BLaER1 treated with 17β-estradiol and CSF1 and Interleukin-3, amounts not matched to agents 10 nM and 100 nM (cell line): Measurements from ENCODE around the gene SETD3.

Experiments
- H3K27ac ChIP-seq, 11 experiments: shearing (Covaris generic); formaldehyde crosslinking; 2 replicates each; pipeline ENCODE4 v1.8.1; 2022
- H3K27me3 ChIP-seq, 11 experiments: shearing (Covaris generic); formaldehyde crosslinking; 2 replicates each; pipeline ENCODE4 v1.8.1; 2022
- H3K36me3 ChIP-seq, 11 experiments: shearing (Covaris generic); formaldehyde crosslinking; 2 replicates each; pipeline ENCODE4 v1.8.1; 2022
- H3K4me1 ChIP-seq, 10 experiments: shearing (Covaris generic); formaldehyde crosslinking; 2 replicates each; pipeline ENCODE4 v1.8.1; 2022
- H3K4me2 ChIP-seq, 11 experiments: shearing (Covaris generic); formaldehyde crosslinking; 2 replicates each; pipeline ENCODE4 v1.8.1; 2022
- H3K4me3 ChIP-seq, 10 experiments: shearing (Covaris generic); formaldehyde crosslinking; 2 replicates each; pipeline ENCODE4 v1.8.1; 2022
- H3K9ac ChIP-seq, 11 experiments: shearing (Covaris generic); formaldehyde crosslinking; 2 replicates each; pipeline ENCODE4 v1.8.1; 2022
- H3K9me3 ChIP-seq, 11 experiments: shearing (Covaris generic); formaldehyde crosslinking; replicated peaks in 1 of 11; 2 replicates each; pipeline ENCODE4 v1.8.1; 2022
- H4K20me1 ChIP-seq, 11 experiments: shearing (Covaris generic); formaldehyde crosslinking; 2 replicates each; pipeline ENCODE4 v1.8.1; 2022
- Cebpa-rat ChIP-seq, 11 experiments: shearing (Covaris generic); IDR thresholded peaks; 2 replicates each; pipeline ENCODE4 v1.8.1; 2022

Gene SETD3

GRCh38 chr14:99445931-99446330, 34.7 kb downstream of the SETD3 start:
- H3K4me2 ChIP-seq: no peak overlapping the region

GRCh38 chr14:99441918-99442317, 38.7 kb downstream of the SETD3 start:
- peaks cover 17 to 93% (median 67%) of the 10 kb centered on the region in 11 experiments; a peak in 21 of 22 replicates for H4K20me1 ChIP-seq

More at GRCh38 chr14:99445931-99446330, 34.7 kb downstream of the SETD3 start:
- no peak overlapping the region for H3K27ac ChIP-seq
- H3K4me3 ChIP-seq: no peak overlapping the region
- peaks cover 24 to 99% (median 79%) of the 10 kb centered on the region in 11 experiments; a peak in 20 of 22 replicates for H4K20me1 ChIP-seq
- no peak for TF ChIP-seq Cebpa-rat (IDR thresholded peaks at IDR 0.05)
- H3K4me1 ChIP-seq: 0 out of 20 replicates have a peak, but pooled peaks cover 0 to 8% (median 0%) of the 10 kb centered on the region in 10 experiments
- no peak overlapping the region for H3K9ac ChIP-seq
- H3K9me3 ChIP-seq: no peaks in the 10 kb centered on the region
- peaks cover 93 to 100% (median 100%) of the 10 kb centered on the region in 11 experiments for H3K36me3 ChIP-seq
- H3K27me3 ChIP-seq: no peaks in the 10 kb centered on the region

GRCh38 chr14:99441157-99441870, 39.3 kb downstream of the SETD3 start:
- Histone ChIP-seq H3K36me3 (peaks cover 83 to 99% (median 94%) of the 10 kb centered on the region in 11 experiments), H3K27me3 (no peaks in the 10 kb centered on the region), H3K4me3 (no peak overlapping the region), H3K9me3 (no peaks in the 10 kb centered on the region), H3K4me1 (peaks cover 18 to 29% (median 24%) of the 10 kb centered on the region in 10 experiments), H3K27ac (no peak overlapping the region), H3K4me2 (no peak overlapping the region), H4K20me1 (peaks cover 17 to 93% (median 70%) of the 10 kb centered on the region in 11 experiments; a peak in 21 of 22 replicates), H3K9ac (no peak overlapping the region)
- TF ChIP-seq Cebpa-rat (IDR thresholded peaks at IDR 0.05): no peak

More at GRCh38 chr14:99441918-99442317, 38.7 kb downstream of the SETD3 start:
- H3K4me1 ChIP-seq: peaks cover 12 to 23% (median 18%) of the 10 kb centered on the region in 10 experiments
- no peak overlapping the region for H3K9ac ChIP-seq
- TF ChIP-seq Cebpa-rat (IDR thresholded peaks at IDR 0.05): no peak
- H3K4me2 ChIP-seq: no peak overlapping the region
- no peaks in the 10 kb centered on the region for H3K27me3 ChIP-seq
- H3K27ac ChIP-seq: no peak overlapping the region
- no peak overlapping the region for H3K4me3 ChIP-seq
- H3K9me3 ChIP-seq: no peaks in the 10 kb centered on the region
- H3K36me3 ChIP-seq: peaks cover 86 to 99% (median 96%) of the 10 kb centered on the region in 11 experiments

GRCh38 chr14:99440278-99440677, 40.4 kb downstream of the SETD3 start:
- H4K20me1 ChIP-seq: peaks cover 17 to 93% (median 73%) of the 10 kb centered on the region in 11 experiments; a peak in 21 of 22 replicates
- no peak overlapping the region for H3K9ac ChIP-seq
- H3K36me3 ChIP-seq: peaks cover 81 to 99% (median 94%) of the 10 kb centered on the region in 11 experiments
- H3K4me2 ChIP-seq: no peak overlapping the region
- no peaks in the 10 kb centered on the region for H3K27me3 ChIP-seq
- H3K9me3 ChIP-seq: no peaks in the 10 kb centered on the region
- no peak overlapping the region for H3K27ac ChIP-seq
- TF ChIP-seq Cebpa-rat (IDR thresholded peaks at IDR 0.05): no peak
- H3K4me3 ChIP-seq: no peak overlapping the region
- peaks cover 21 to 40% (median 28%) of the 10 kb centered on the region in 10 experiments for H3K4me1 ChIP-seq

- no peak overlapping the region; a peak in 1 of 22 replicates for H3K9ac ChIP-seq
- H3K27ac ChIP-seq: peak overlapping the region in 2 of 11 experiments; percentile 64; a peak in 2 of 22 replicates
- 0 out of 22 replicates have a peak, but pooled peaks cover 0 to 3% (median 0%) of the 10 kb centered on the region in 11 experiments for H3K9me3 ChIP-seq
- no peaks in the 10 kb centered on the region for H3K27me3 ChIP-seq
- no peak overlapping the region for H3K4me3 ChIP-seq
- peaks cover 74 to 99% (median 92%) of the 10 kb centered on the region in 11 experiments for H3K36me3 ChIP-seq
- TF ChIP-seq Cebpa-rat (IDR thresholded peaks at IDR 0.05): no peak
- peaks cover 21 to 43% (median 28%) of the 10 kb centered on the region in 10 experiments for H3K4me1 ChIP-seq
- peaks cover 8 to 88% (median 62%) of the 10 kb centered on the region in 11 experiments; a peak in 21 of 22 replicates for H4K20me1 ChIP-seq
- peak overlapping the region in 6 of 11 experiments; percentile 45 to 90 (median 63); a peak in 8 of 22 replicates for H3K4me2 ChIP-seq
Measured at GRCh38 chr14:99437706-99438105, 43.0 kb downstream of the SETD3 start.

GRCh38 chr14:99436247-99437180, 44.1 kb downstream of the SETD3 start:
- H3K27me3 ChIP-seq: no peaks in the 10 kb centered on the region
- peaks cover 21 to 43% (median 29%) of the 10 kb centered on the region in 10 experiments for H3K4me1 ChIP-seq
- peak overlapping the region in 5 of 11 experiments; percentile 11 to 64 (median 59); a peak in 8 of 22 replicates for H3K27ac ChIP-seq
- H4K20me1 ChIP-seq: peaks cover 8 to 87% (median 52%) of the 10 kb centered on the region in 11 experiments; a peak in 21 of 22 replicates
- TF ChIP-seq Cebpa-rat (IDR thresholded peaks at IDR 0.05): no peak
- H3K4me3 ChIP-seq: no peak overlapping the region
- H3K9me3 ChIP-seq: 0 out of 22 replicates have a peak, but pooled peaks cover 0 to 3% (median 0%) of the 10 kb centered on the region in 11 experiments
- peaks cover 73 to 99% (median 92%) of the 10 kb centered on the region in 11 experiments for H3K36me3 ChIP-seq
- peak overlapping the region in 3 of 11 experiments; percentile 23 to 65 (median 52); a peak in 5 of 22 replicates for H3K9ac ChIP-seq
- H3K4me2 ChIP-seq: peak overlapping the region; percentile 42 to 90 (median 56)

- peaks cover 0 to 5% (median 0%) of the 10 kb centered on the region in 11 experiments; a peak in 3 of 22 replicates for H3K9me3 ChIP-seq
- H4K20me1 ChIP-seq: peaks cover 0 to 87% (median 52%) of the 10 kb centered on the region in 11 experiments; a peak in 21 of 22 replicates
- H3K27me3 ChIP-seq: no peaks in the 10 kb centered on the region
- no peak overlapping the region for H3K9ac ChIP-seq
- H3K36me3 ChIP-seq: peaks cover 73 to 99% (median 92%) of the 10 kb centered on the region in 11 experiments
- TF ChIP-seq Cebpa-rat (IDR thresholded peaks at IDR 0.05): no peak
- peak overlapping the region in 1 of 11 experiments; percentile 64; a peak in 1 of 22 replicates for H3K27ac ChIP-seq
- H3K4me1 ChIP-seq: peaks cover 31 to 46% (median 37%) of the 10 kb centered on the region in 10 experiments
- H3K4me3 ChIP-seq: no peak overlapping the region
- H3K4me2 ChIP-seq: peak overlapping the region in 3 of 11 experiments; percentile 65 to 90 (median 86); a peak in 5 of 22 replicates
Measured at GRCh38 chr14:99435327-99435726, 45.3 kb downstream of the SETD3 start.

GRCh38 chr14:99432485-99432884, 48.2 kb downstream of the SETD3 start:
- H3K4me3 ChIP-seq: no peak overlapping the region
- H3K9me3 ChIP-seq: peaks cover 11 to 25% (median 18%) of the 10 kb centered on the region in 11 experiments; a peak in 21 of 22 replicates
- no peak overlapping the region for H3K9ac ChIP-seq
- no peak overlapping the region for H3K4me2 ChIP-seq
- TF ChIP-seq Cebpa-rat (IDR thresholded peaks at IDR 0.05): no peak
- H4K20me1 ChIP-seq: peaks cover 0 to 93% (median 44%) of the 10 kb centered on the region in 11 experiments; a peak in 20 of 22 replicates
- peaks cover 78 to 100% (median 95%) of the 10 kb centered on the region in 11 experiments for H3K36me3 ChIP-seq
- H3K4me1 ChIP-seq: peaks cover 24 to 34% (median 27%) of the 10 kb centered on the region in 10 experiments
- no peaks in the 10 kb centered on the region for H3K27me3 ChIP-seq
- H3K27ac ChIP-seq: no peak overlapping the region
